HG03354 (cell line): ENCODE measurements around the gene MAN1B1.

Source experiments
- ATAC-seq: cut with Tn5 transposase; IDR thresholded peaks from one replicate; pipeline ENCODE4 v1.9.1; 2021; ENCODE audit warnings: mild to moderate bottlenecking; ENCODE audit not compliant: unreplicated experiment, poor library complexity, severe bottlenecking

MAN1B1 gene

DNA sequence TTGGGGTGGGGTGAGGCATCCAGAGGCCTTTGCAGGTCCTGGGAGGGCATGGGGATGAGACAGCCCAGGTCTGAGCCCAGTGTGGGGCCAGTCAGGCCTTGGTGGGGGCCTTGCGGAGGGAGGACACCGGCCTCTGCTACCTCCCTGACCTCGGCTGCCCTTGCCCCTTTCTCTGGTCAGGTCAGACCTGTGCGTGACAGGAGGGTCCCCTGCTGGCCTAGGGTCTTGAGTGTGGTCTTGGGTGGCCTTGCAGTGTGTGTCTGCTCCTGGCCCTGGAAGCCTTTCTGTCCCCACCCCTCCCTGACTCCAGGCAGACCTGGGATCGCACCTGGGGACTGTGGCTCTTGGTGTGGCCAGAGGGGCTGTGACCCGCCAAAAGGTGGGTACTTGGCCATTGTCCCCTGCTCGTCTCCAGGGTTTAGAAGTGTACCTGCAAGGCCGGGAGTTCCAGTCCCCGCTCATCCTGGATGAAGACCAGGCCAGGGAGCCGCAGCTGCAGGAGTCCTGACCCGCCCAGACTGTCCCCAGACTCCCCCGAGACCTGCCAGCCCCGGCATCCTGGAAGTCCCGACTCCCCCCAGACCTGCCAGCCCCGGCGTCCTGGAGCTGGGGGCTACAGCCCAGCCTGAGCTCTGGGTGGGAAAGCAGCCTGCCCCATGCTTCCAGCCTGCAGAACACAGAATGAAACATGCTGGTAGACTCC, 4.4 kb upstream of the MAN1B1 start:
- no peak for ATAC-seq

DNA sequence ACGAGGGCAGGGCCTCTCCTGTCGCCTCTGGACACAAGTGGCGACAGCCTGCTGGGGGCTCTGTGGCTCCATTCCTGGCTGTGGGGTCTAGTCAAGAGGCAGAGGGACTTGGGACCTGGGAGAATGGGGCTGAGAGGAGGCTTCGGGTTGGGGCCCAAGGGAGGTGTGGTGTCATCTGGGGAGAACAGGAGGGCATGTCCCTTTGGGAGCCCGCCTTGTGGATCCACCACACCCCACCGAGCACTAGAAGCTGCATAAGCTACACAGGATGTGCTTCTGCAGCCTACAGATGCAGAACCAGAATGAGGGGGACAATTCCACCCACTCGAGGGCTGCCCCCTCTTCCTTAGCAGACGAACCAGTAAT, 3.9 kb upstream of the MAN1B1 start:
- ATAC-seq, result no peak

DNA sequence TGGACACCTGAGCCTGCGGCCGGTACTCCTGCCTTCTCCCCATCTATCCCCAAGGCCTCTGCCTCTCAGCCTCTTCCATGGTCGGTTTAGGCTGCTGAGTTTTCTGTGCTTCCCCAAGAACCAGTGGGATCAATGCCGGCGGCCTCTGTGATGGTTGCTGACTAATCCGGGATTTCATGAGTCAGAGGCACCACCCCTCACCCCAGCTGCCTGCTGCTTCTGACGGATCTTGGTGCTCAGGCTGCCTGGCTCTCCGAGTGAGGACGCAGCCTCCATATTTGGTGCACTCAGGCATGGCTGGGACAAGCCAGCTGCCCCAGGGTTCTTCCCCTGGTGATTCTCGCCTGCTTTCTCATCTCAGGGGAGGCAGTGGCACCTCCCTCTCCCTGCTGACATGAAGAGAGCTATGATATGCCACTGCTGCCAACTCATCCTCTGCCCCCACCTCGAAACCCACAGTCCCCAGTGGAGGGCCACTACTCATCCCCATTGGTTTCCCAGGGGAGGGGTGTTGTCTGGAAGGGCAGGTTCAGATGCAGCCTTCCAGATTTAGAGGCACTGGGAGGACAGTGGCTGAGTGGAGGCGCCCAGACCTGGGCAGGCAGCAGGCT, 3.3 kb upstream of the MAN1B1 start:
- ATAC-seq, result no peak

DNA sequence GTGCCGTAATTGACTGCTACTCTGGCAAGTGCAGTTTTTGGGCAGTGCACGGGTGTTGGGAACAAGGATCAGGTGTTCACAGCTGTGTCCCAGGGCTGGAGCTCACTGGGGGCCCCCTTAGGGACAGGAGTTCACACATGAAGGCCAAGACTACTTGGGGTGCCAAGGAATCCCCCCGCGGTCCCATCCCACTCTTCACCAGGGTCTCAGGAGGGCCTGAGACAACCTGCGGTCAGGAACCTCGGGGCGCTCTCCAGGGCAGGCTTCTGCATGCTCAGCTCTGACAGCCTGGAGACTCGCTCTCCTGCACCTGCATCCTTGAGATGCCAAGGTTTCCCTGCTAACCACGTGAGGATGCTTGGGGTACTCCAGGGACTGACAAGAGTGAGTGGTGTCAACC, 2.3 kb upstream of the MAN1B1 start:
- no peak for ATAC-seq

DNA sequence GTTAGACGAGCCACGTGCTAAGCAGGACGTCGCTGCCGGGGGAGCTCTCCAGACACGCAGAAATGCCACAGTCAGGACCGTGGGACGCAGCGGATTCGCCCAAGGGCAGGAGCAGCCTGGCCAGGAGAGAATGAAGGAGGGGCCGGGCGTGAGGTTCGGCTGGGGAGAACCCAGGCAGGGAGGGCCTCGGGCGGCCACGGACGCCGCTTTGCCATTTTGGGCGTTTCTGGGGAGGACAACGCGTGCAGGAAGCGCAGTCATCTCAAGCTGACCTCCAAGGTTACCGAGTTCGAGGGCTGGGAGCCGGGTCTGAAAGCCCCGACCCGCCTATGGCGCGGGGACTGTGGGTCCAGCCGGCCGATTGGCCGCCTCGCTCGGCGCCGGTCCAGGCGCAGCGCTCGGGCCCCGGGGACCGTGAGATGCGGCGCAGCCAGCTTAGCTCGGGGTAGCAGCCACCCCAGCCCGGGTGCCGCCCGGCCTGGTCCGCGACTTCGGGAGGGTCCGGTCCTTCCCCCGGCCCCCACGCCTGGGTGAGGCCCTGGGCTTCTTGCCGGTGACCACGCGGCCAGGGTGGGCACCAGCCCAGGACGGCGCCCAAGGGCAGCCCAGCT, 760 bp upstream of the MAN1B1 start:
- ATAC-seq, result peak; percentile 12

DNA sequence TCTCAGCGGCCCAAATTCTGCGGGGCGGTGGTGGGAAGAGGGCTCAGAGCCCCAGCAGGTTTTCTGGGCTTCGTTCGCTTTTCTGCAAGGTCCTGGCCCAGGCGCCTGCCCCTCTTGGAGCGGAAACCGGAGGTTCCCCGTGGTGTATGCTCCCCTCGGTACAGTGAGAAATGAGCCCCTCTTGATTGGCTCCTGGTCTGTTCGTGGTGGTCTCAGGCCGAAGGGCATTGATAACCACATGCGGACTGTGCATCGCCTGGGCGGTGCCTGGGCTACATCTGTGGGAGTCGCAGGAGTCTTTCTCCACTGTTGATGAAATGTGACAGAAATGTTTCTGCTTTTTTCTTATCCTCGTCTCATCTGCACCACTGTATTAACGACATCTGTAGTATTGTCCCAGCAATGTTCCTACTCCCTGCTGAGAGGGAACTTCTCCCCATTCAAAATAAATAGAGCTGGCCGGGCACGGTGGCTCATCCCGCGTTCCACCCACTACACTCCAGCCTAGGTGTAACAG, 682 bp downstream of the MAN1B1 start:
- ATAC-seq, result peak; percentile 2

DNA sequence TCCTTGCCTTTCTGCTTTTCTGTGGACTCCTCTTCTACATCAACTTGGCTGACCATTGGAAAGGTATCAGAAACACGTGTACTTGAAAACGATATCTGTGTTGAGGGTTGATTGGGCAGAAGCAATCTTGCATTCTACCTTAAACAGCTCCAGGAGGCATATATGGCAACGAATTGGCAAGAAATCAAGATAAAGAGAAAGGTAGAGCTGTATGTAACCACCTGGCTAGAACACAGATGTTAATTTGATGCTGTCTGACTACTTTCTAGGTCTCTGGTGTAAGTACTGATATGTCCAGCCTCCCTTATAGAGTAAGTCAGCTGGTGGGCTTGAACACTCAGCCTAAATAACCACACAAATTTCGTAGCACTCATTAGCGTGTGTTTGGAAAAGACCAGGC, 1.3 kb downstream of the MAN1B1 start:
- no peak for ATAC-seq

DNA sequence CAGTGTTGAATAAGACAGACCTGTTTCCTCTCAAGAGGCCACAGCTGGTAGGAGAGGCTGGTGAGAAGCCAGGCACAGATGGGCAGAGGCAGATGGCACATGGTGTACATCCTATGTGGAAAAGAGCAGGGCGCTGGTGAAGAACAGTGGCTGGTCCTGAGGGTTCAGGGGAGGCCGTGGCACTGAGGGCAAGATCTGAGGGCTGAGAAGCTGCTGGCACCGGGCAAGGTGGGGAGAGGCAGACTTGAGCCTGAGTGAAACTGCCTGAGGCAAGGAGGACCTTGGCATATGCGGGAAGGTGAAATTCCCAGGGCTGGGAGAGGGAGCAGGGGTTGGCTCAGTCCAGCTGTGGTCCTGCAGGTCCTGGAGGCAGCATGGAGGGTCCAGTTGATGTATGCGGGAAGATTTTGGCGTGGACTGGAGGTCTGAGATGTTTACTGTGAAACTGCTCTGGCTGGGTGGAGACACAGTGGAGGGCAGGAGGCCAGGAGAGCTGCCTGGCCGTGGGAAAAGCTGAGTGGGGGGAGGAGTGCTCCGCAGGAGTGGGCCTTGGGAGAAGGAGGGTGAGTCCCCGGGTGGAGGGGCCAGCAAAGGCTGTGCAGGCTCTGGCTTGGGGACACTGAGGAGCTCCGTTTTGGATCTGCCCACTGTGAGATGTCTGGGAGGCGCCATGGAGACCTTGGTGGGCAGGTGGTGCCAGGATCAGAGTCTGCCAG, 2.6 kb downstream of the MAN1B1 start:
- ATAC-seq, result no peak

DNA sequence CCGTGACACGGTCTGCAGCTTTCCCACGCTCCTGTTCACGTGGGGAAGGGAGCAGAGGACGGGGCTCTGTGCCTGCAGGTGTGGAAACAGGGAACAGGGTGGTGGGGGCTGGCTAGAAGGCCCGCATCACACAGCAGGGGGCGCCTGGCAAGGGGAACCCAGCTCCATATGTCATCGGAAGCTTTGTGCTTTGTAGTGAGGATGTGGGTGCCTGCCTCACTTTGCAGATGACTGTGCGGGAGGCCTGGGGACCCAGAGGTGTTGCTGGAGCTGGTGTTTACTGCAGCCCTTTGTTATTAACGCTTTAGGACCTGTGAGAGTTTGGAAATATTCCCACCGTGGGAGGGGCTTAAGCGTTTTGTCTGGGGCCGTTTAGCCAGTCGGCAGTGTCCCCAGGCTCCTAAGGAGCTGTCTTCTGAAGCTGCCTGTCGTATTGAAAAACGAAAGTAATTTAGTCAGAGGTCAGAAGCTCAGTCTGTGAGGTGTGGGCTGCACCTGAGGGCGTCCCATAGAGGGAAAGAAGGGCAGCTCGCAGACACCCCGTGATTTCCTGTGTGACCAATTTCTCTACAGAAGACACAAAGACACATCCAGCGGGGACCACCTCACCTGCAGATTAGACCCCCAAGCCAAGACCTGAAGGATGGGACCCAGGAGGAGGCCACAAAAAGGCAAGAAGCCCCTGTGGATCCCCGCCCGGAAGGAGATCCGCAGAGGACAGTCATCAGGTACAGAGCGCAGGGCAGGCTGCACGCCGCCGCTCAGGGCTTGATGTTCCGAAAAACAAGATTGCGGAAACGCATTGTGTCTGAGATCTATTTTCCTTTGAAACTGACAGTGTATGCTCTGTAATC, 9.1 kb downstream of the MAN1B1 start:
- ATAC-seq, result no peak

DNA sequence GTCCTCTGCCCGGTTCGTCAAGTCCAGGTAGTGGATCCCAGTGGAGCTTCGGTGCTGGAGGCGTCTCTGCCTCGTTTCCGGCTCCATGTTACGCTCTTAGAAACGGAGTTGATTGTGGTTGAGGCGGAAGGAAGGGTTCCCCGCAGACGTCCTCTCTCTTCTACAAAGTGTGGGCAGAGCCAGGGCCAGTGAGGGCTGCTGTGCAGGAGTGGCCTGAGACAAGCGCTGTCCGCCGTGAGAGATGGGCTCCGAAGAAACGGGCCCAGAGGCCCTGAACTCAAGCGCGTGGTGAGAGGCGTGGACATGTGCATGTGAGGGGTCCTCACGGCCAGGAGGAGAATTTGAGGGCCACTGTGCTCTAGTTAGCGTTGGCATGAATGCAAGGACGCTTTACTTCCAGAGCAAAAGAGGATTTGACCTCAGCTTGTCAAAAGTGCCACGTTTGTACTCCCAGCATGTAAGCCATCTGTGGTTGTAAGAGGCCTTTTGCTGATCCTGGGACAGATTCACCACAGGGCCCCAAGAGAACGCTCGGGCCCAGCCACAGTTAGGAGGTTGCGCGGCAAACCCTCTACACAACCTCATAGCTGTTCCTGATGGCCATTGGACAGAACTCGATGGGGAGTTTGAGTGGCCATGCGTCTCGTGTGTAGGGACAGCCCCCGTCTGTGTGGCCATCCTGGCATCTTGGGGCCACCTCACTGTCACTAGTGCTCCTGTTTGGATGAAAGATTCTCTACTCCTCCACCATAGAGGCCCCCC, 10.2 kb downstream of the MAN1B1 start:
- ATAC-seq, result no peak

DNA sequence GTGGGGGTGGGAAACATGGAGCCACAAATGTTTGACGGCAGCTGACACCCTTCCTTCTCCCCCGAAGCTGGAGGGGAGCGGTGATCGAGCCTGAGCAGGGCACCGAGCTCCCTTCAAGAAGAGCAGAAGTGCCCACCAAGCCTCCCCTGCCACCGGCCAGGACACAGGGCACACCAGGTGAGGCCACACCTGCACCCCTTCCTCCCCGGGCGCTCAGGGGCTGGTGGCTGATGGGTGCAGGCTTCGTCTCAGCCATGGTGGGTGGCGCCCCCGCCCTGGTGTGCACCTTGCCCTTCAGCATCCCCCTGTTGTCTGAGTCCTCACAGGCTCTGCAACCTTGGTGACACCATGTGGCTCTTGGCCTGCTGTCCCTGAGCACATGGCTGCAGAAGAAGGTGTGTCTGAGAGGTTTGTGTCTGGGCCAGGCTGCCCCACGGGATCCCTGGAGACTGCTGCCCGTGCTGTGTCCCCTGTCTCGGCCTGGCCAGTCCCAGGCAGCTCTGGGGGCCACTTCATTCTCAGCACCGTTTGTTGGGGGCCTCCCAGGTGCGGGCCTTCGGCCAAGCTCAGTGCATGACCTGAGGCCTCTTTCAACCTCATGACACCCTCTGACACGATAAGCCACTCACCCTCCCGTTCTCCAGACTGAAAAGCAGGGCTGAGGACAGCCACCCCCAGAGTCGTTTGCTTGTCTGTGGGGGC, 11.1 kb downstream of the MAN1B1 start:
- no peak for ATAC-seq

DNA sequence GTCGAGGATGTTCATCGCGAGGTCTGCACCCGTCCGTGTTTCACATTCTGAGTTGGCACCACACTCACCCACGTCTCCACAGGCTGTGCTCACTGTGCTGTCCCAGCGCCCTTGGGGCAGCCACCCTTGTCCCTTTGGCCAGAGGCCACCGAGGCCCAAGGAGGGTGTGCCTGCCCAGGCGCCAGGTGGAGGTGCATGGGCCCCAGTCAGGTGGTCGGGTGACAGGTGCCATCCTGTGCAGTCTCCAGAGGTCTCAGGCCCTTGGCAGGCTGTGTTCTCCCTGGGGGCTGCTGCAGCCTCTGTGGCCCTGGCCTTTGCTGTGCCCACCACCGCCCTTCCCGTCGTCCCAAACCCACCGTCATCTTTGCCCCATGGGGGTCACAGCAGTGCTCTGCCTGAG, 12.4 kb downstream of the MAN1B1 start:
- no peak for ATAC-seq

DNA sequence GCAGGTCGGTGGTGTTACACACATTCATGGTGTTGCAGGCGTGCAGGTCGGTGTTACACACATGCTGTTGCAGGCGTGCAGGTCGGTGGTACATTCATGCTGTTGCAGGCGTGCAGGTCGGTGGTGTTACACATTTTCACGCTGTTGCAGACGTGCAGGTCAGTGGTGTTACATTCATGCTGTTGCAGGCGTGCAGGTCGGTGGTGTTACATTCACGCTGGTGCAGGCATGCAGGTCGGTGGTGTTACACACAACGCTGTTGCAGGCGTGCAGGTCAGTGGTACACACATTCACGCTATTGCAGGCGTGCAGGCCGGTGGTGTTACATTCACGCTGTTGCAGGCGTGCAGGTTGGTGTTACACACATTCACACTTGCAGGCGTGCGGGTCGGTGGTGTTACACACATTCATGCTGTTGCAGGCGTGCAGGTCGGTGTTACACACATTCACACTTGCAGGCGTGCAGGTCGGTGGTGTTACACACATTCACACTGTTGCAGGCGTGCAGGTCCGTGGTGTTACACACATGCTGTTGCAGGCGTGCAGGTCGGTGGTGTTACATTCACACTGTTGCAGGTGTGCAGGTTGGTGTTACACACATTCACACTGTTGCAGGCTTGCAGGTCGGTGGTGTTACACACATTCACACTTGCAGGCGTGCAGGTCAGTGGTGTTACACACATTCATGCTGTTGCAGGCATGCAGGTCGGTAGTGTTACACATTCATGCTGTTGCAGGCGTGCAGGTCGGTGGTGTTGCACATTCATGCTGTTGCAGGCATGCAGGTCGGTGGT, 16.6 kb downstream of the MAN1B1 start:
- ATAC-seq, result no peak

DNA sequence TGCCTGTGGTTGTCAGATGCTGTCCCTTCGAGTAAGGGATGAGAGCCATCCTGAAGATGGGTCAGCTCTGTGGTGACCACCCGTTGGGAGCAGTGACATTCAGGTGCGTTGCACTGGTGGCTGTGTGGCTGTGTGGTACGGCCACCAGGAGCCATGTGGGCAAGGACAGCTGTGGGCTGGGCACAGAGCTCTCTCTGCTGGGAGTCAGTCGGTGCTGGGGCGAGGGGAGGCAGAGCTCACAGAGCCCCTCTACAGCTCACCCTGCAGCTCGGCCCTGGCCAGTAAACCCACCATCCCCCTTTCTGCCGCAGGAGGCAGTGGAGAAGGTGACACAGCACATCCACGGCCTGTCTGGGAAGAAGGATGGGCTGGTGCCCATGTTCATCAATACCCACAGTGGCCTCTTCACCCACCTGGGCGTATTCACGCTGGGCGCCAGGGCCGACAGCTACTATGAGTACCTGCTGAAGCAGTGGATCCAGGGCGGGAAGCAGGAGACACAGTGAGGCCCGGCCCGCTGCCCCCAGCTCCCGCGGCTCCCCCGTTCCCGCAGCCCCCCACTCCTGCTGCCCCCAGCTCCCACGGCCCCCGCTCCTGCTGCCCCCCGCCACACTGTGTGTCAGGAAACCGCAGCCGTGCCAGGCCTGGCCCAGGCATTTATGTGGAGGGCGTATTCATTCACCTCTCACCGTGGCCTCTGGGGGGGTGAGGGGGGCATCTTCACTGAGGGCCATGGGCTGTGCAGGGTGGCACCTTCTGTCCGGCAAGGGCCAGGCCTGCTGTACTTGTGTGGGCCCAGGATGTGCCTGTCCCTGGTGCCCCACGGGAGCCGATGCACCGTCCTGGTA, 19.3 kb downstream of the MAN1B1 start:
- no peak for ATAC-seq

DNA sequence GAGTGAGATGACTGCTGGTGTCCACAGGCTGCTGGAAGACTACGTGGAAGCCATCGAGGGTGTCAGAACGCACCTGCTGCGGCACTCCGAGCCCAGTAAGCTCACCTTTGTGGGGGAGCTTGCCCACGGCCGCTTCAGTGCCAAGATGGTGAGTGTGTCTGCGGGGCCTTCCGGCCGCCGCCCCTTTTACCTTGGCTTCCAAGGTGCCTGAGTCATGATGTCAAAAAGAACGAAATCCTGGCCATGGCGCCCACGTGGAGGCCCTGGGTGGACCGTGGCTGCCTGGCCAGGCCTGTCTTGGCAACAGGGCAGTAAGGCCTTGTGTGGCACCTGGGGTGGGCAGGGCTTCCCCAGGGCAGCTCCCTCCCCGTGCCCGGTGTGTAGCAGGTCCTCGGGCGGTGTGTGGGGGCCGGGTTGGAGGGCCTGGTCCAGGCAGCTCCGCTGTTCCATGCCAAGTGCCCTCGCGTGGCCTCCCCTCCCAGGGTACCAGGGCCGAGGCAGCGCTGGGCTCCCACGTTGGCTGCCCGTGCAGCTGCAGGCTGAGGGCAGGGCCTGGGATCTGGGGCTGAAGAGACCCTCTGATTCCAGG, 20.0 kb downstream of the MAN1B1 start:
- ATAC-seq, result no peak

DNA sequence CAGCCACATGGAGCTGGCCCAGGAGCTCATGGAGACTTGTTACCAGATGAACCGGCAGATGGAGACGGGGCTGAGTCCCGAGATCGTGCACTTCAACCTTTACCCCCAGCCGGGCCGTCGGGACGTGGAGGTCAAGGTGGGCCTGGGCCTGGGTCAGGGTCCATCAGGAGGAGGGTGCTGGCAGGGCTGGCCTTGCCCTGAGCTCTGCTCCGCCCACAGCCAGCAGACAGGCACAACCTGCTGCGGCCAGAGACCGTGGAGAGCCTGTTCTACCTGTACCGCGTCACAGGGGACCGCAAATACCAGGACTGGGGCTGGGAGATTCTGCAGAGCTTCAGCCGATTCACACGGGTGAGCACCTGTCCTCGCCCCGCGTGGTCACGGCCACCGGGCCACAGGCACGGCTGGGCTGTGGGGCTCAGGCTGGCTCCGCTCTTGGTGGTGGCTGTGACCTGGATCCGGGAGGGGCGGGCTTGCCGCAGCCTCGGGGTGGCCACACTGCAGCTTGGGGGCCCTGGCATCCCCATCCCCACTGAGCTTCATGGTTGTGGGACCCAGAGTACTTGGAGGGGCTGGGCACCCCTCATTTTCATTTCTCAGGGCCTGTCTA, 20.6 kb downstream of the MAN1B1 start:
- ATAC-seq, result no peak
